ENCODE measurements around the gene DOK7. TPM values are rescaled to one million over a fixed set of nuclear protein-coding genes. Genes with fewer than 3 reads are reported as not detected.
"Not testable (repeated sequence)": the region's sequence is repeated elsewhere in the genome, so short reads cannot be mapped to it uniquely, and the experiment has no call there.

Gene DOK7
- polyA plus RNA-seq, 1 experiment, result not detected

- Histone ChIP-seq H3K27me3 (ENCODE audit: control insufficient read depth, insufficient read depth, low read length) (no peaks in the 10 kb centered on the region), H3K4me3 (ENCODE audit: low read depth, low read length) (no peak overlapping the region), H3K36me3 (ENCODE audit: control insufficient read depth, insufficient read depth, low read length) (no peaks in the 10 kb centered on the region)
- POLR2A ChIA-PET, result no interaction called here
- DNase-seq (ENCODE audit: low read depth), result no peak
- CTCF ChIA-PET, result no interaction called here
- TF ChIP-seq, protein P1, sequence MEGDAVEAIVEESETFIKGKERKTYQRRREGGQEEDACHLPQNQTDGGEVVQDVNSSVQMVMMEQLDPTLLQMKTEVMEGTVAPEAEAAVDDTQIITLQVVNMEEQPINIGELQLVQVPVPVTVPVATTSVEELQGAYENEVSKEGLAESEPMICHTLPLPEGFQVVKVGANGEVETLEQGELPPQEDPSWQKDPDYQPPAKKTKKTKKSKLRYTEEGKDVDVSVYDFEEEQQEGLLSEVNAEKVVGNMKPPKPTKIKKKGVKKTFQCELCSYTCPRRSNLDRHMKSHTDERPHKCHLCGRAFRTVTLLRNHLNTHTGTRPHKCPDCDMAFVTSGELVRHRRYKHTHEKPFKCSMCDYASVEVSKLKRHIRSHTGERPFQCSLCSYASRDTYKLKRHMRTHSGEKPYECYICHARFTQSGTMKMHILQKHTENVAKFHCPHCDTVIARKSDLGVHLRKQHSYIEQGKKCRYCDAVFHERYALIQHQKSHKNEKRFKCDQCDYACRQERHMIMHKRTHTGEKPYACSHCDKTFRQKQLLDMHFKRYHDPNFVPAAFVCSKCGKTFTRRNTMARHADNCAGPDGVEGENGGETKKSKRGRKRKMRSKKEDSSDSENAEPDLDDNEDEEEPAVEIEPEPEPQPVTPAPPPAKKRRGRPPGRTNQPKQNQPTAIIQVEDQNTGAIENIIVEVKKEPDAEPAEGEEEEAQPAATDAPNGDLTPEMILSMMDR (IDR thresholded peaks at IDR 0.05; ENCODE audit: insufficient read depth, low read depth, low read length), result no peak
Observed at GRCh38 chr4:3449574-3450534, 13.3 kb upstream of the DOK7 start.

DNA sequence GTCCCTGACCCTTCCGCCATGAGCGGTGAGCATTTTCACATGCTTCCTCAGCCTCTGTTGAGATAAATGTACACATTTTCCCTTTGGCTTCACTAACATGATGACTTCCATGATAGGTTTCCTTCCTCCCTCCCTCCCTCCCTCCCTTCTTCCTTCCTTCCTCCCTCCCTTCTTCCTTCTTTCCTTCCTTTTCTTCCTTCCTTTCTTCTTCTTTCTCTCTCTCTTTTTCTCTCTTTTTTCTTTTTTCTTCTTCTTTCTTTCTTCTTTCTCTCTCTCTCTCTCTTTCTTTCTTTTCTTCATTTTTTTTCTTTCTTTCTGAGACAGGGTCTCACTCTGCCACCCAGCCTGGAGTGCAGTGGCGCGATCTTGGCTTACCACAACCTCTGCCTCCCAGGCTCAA is 12.5 kb upstream of the DOK7 start:
- TF ChIP-seq, protein P1 (IDR thresholded peaks at IDR 0.05; ENCODE audit: insufficient read depth, low read depth, low read length), result no peak
- ChIA-PET CTCF (no interaction called here), POLR2A (no interaction called here)
- Histone ChIP-seq H3K27me3 (ENCODE audit: control insufficient read depth, insufficient read depth, low read length) (no peaks in the 10 kb centered on the region), H3K36me3 (ENCODE audit: control insufficient read depth, insufficient read depth, low read length) (no peaks in the 10 kb centered on the region), H3K4me3 (ENCODE audit: low read depth, low read length) (no peak overlapping the region)
- DNase-seq (ENCODE audit: low read depth), result no peak

- Histone ChIP-seq H3K4me3 (ENCODE audit: low read depth, low read length) (no peak overlapping the region), H3K36me3 (ENCODE audit: control insufficient read depth, insufficient read depth, low read length) (no peaks in the 10 kb centered on the region), H3K27me3 (ENCODE audit: control insufficient read depth, insufficient read depth, low read length) (no peaks in the 10 kb centered on the region)
- ChIA-PET POLR2A (no interaction called here), CTCF (interaction anchor here (0.6 to 2.0 kb wide), 3 partner anchors 10 to 165 kb away, joined by 3 to 14 read pairs (median 7); partner anchors contain the start of gene HGFAC)
- DNase-seq (ENCODE audit: low read depth), result peak; percentile 26
- TF ChIP-seq, protein P1 (IDR thresholded peaks at IDR 0.05; ENCODE audit: insufficient read depth, low read depth, low read length), result no peak
Observed at GRCh38 chr4:3451956-3452355, 11.2 kb upstream of the DOK7 start.

DNA sequence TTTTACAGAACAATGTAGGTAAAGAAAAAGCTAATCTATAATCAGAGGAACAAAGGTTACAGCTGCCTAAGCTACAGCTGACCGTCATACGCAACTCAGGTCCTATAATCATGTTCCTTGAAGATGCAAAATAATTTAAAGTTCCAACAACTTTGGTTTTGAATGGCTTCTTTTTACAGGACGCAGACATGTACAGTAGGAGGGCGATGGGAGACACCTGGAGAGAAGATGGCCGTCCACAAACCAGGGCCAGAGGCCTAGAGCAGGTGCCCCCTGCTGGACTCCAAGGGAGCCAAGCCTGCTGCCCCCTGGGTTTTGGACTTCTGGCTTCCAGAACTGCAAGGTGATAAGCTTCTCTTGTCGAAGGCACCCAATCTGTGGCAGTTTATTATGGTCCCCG is 10.7 kb upstream of the DOK7 start:
- CTCF ChIA-PET, result interaction anchor here (0.6 to 2.0 kb wide), 3 partner anchors 10 to 165 kb away, joined by 3 to 14 read pairs (median 7); partner anchors contain the start of gene HGFAC
- TF ChIP-seq, protein P1 (IDR thresholded peaks at IDR 0.05; ENCODE audit: insufficient read depth, low read depth, low read length), result 0 out of 2 replicates have a peak, but pooled peaks have one; percentile 31
- no peak for DNase-seq (ENCODE audit: low read depth)
- no peaks in the 10 kb centered on the region for H3K27me3 ChIP-seq (ENCODE audit: control insufficient read depth, insufficient read depth, low read length)
- no peak overlapping the region for H3K4me3 ChIP-seq (ENCODE audit: low read depth, low read length)
- H3K36me3 ChIP-seq (ENCODE audit: control insufficient read depth, insufficient read depth, low read length), result no peaks in the 10 kb centered on the region
- POLR2A ChIA-PET, result no interaction called here

DNA sequence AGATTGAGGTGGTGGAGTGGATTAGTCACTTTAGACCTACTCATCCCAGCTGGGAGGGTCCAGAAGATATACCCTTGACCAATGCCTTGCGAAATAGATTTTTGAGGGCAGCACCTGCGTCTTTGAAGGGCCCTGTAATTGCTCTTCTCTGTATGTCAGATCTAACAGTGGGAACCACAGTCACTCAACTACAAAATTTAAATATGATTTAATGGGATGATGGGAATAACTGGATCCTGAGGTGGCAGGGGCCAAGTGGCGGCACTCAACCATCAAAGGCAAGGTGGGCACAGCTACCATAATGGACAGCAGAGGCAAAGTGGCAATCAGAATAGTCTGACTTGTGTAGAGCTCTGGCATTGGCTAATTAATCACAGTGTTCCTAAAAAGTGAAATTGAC is 7.5 kb upstream of the DOK7 start:
- H3K4me3 ChIP-seq (ENCODE audit: low read depth, low read length); H3K36me3 ChIP-seq (ENCODE audit: control insufficient read depth, insufficient read depth, low read length); POLR2A ChIA-PET; CTCF ChIA-PET; DNase-seq (ENCODE audit: low read depth): not testable (repeated sequence)
- H3K27me3 ChIP-seq (ENCODE audit: control insufficient read depth, insufficient read depth, low read length), result peaks cover 11% of the 10 kb centered on the region

Measured in BJ (cell line).